Neural cell (in vitro differentiated cells): ENCODE results near the gene FHIT.

Experiments
- MXI1 ChIP-seq: fragments of 450-650 bp; conservative IDR thresholded peaks from 2 replicates; pipeline ENCODE4 v1.6.1; 2014; ENCODE audit warnings: antibody characterized with exemption, mild to moderate bottlenecking; ENCODE audit not compliant: poor library complexity, severe bottlenecking
- POLR2AphosphoS5 ChIP-seq: IDR thresholded peaks from 2 replicates; pipeline ENCODE4 v1.6.1; 2012
- TAF1 ChIP-seq: IDR thresholded peaks from 2 replicates; pipeline ENCODE4 v1.6.1; 2012; ENCODE audit warnings: low read depth
- TF ChIP-seq, protein P1 (sequence below): fragments of 450-650 bp; IDR thresholded peaks from 2 replicates; pipeline ENCODE4 v1.5.1; 2014; ENCODE audit warnings: antibody characterized with exemption, mild to moderate bottlenecking, moderate library complexity; ENCODE audit not compliant: poor library complexity, severe bottlenecking

DNA sequence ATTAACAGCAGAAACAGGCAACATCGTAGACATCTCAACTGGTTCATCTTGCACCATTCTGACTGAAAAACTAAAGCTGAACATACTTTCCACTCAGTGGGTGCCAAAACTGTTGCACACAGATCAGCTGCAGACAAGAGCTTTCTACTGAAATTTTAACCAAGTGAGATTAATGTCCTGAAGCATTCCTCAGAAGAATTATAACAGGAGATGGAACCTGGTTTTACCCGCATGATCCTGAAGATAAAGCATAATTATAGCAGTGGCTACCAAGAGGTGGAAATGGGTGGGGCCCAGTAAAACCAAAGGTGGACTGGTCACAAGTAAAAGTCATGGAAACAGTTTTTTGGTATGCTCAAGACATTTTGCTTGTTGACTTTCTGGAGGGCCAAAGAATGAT, 858.8 kb downstream of the FHIT start:
- TF ChIP-seq POLR2AphosphoS5 (no peak), TAF1 (no peak), MXI1 (no peak)
- TF ChIP-seq, protein P1, sequence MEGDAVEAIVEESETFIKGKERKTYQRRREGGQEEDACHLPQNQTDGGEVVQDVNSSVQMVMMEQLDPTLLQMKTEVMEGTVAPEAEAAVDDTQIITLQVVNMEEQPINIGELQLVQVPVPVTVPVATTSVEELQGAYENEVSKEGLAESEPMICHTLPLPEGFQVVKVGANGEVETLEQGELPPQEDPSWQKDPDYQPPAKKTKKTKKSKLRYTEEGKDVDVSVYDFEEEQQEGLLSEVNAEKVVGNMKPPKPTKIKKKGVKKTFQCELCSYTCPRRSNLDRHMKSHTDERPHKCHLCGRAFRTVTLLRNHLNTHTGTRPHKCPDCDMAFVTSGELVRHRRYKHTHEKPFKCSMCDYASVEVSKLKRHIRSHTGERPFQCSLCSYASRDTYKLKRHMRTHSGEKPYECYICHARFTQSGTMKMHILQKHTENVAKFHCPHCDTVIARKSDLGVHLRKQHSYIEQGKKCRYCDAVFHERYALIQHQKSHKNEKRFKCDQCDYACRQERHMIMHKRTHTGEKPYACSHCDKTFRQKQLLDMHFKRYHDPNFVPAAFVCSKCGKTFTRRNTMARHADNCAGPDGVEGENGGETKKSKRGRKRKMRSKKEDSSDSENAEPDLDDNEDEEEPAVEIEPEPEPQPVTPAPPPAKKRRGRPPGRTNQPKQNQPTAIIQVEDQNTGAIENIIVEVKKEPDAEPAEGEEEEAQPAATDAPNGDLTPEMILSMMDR, result no peak
